ENCODE measurements around the gene RPTN.

The RPTN gene

DNA sequence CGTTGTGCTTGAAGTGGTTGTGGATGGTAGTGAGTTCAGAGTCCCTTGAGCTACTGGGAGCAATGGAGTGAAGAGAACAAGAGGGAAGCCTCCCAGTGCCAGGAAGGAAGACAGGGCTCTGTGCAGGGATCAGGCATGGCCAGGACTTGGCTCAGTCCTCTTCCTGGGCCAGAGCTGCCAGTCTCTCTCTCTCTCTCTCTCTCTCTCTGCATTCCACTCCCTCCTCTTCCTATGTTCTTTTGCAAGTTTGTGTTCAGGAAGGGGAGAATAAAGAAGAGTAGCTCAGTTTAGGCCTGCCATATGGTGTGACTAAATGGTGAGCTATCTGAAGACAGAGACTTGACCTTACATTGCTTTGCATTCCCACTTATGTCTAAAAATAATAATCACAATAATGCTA is 20.5 kb upstream of the RPTN start:
- TF ChIP-seq CTCF (IDR thresholded peaks at IDR 0.05; ENCODE audit: insufficient read depth, low read depth, low read length, missing control alignments) = no peak
- no peak for DNase-seq (ENCODE audit: low read depth)
- H3K4me3 ChIP-seq (ENCODE audit: low read depth, low read length) = no peak overlapping the region

DNA sequence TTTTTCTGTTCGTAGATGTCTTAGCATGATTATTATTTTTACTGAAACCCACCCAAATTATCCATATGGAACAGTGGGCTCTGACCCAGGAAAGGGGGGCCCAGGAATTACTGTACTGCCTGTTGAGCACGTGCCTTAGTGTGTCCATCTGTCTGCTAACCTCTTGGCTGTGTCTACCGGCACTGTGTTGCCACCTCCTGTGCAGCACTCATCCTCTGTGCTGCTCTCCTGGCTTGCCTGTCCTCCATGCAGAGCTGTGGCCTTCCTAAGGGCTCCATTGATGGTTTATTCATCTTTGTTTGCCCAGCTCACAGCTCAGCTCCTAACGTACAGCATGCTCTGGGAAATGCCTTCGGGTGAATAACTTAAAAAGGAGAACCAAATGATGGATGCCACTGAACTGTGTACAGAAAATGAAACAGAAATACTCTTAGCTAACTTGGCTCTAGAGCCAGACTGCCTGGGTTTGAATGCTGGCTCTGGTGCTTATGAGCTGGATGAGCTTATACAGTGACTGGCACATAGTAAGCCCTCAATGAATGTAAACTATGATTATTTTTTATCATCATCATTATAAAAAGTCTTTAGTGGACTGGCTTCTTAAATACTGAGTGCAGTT is 11.4 kb upstream of the RPTN start:
- TF ChIP-seq CTCF (IDR thresholded peaks at IDR 0.05; ENCODE audit: insufficient read depth, low read depth, low read length, missing control alignments) = no peak
- no peak overlapping the region for H3K4me3 ChIP-seq (ENCODE audit: low read depth, low read length)
- no peak for DNase-seq (ENCODE audit: low read depth)

DNA sequence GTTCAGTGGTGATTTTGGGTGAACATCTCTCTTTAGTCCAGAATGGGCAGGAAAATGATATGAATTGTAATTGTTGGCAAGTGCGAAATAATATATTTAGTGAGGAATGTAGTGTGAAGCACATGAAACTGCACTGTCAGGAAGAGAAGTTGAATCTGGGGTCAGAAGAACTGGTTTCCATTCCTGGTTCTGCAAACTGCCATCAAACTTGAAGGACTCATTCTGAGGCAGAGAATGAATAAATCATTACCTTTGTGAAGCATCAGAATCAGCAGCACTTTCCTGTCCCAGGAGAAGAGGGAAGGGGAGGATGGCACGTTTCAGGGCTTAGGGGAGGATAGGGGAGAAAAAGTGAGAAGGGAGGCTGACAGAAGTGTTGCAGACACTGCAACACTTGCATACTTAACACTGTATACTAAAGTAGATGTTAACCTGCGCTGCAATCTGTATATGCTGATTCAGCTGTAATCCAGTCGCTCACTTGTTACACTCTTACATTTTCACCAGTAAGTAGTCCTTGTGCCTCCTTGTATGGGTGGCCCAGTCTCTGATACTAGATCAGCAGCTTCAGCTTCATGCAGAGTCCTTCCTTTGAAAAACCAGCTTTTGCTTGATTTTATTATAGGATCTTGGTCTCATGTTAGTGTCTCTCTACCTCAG is 10.5 kb upstream of the RPTN start:
- H3K4me3 ChIP-seq (ENCODE audit: low read depth, low read length) = no peak overlapping the region
- TF ChIP-seq CTCF (IDR thresholded peaks at IDR 0.05; ENCODE audit: insufficient read depth, low read depth, low read length, missing control alignments) = no peak
- DNase-seq (ENCODE audit: low read depth) = peak; percentile 20

- H3K4me3 ChIP-seq (ENCODE audit: low read depth, low read length) = no peak overlapping the region
- TF ChIP-seq CTCF (IDR thresholded peaks at IDR 0.05; ENCODE audit: insufficient read depth, low read depth, low read length, missing control alignments) = no peak
- DNase-seq (ENCODE audit: low read depth) = no peak
Observed at GRCh38 chr1:152168535-152168868, 9.5 kb upstream of the RPTN start.

GRCh38 chr1:152167835-152168534 is 9.0 kb upstream of the RPTN start:
- DNase-seq (ENCODE audit: low read depth) = no peak
- no peak for TF ChIP-seq CTCF (IDR thresholded peaks at IDR 0.05; ENCODE audit: insufficient read depth, low read depth, low read length, missing control alignments)
- no peak overlapping the region for H3K4me3 ChIP-seq (ENCODE audit: low read depth, low read length)

GRCh38 chr1:152166966-152167365 is 7.9 kb upstream of the RPTN start:
- H3K4me3 ChIP-seq (ENCODE audit: low read depth, low read length) = no peak overlapping the region
- no peak for TF ChIP-seq CTCF (IDR thresholded peaks at IDR 0.05; ENCODE audit: insufficient read depth, low read depth, low read length, missing control alignments)
- no peak for DNase-seq (ENCODE audit: low read depth)

All from GM12865 (cell line).